Body of pancreas (tissue), 4 donors: Measurements from ENCODE around the gene DPT. TPM values are rescaled to one million over a fixed set of nuclear protein-coding genes. Genes with fewer than 3 reads are reported as not detected.

Source experiments
- ATAC-seq: fragments of 150-250 bp; one replicate; pipeline ENCODE4 v1.9.1; 2016
- DNase-seq, 4 donors: peaks; one replicate each; pipeline ENCODE4 v3.0.0-alpha.2; 2019
- H3K27ac ChIP-seq, 4 donors: fragments of 200-600 bp; sonication (generic); 1 replicate in 3 of 4; 2 replicates in 1 of 4; pipeline versions ENCODE4 v1.5.1 to v1.6.1; 2016 to 2019; ENCODE audit warnings: mild to moderate bottlenecking in 1 of 4, mixed read lengths in 1 of 4, moderate library complexity in 1 of 4
- H3K27me3 ChIP-seq, 2 donors: fragments of 200-600 bp; sonication (generic); one replicate each; pipeline ENCODE4 v1.6.0; 2016; ENCODE audit warnings: mild to moderate bottlenecking in 1 of 2
- H3K36me3 ChIP-seq, 2 donors: fragments of 200-600 bp; sonication (generic); replicated peaks in 1 of 2; 2 replicates each; pipeline ENCODE4 v1.5.1; 2016; ENCODE audit warnings: low read depth in 2 of 2; ENCODE audit not compliant: insufficient read depth in 1 of 2
- H3K4me1 ChIP-seq: fragments of 200-600 bp; sonication (generic); one replicate; pipeline ENCODE4 v1.6.0; 2016
- H3K4me3 ChIP-seq, 2 donors: fragments of 200-600 bp; sonication (generic); 1 replicate in 1 of 2; 2 replicates in 1 of 2; pipeline ENCODE4 v1.5.1; 2016 to 2019
- H3K9me3 ChIP-seq, 3 donors: fragments of 200-600 bp; sonication (generic); 1 replicate in 2 of 3; 2 replicates in 1 of 3; pipeline ENCODE4 v1.5.1; 2016
- POLR2A ChIP-seq, 3 donors: fragments of 450-650 bp; IDR thresholded peaks; one replicate each; pipeline ENCODE4 v1.6.1; 2016; ENCODE audit warnings: antibody characterized with exemption in 3 of 3, mild to moderate bottlenecking in 2 of 3
- WGBS, 2 donors: methylation state at CpG; one replicate each; pipeline ENCODE4 v1.1.5; 2017; 5-methylcytosine and 5-hydroxymethylcytosine counted together
- intact Hi-C: fragments of 100-400 bp; cut with DNase I; formaldehyde crosslinking; loops from one replicate; pipeline ENCODE4 v1.15.1; 2023
- total RNA-seq, 2 donors: library from RNA; depleted of rRNA; stranded (reverse); fragments of >200 nt; gene quantifications; one replicate each; pipeline ENCODE4 v1.1.0, GENCODE V29; 2016
- TF ChIP-seq, protein P1 (sequence below), 7 experiments: fragments of 450-650 bp in 4 of 7; fragments of 200-600 bp in 3 of 7; sonication (generic) in 3 of 7; IDR thresholded peaks; one replicate each; pipeline ENCODE4 v1.5.1; 2016 to 2019; ENCODE audit warnings: antibody characterized with exemption in 7 of 7

Gene DPT
- total RNA-seq, 2 donors from 2014 or later = 25.4 to 57.1 TPM

DNA sequence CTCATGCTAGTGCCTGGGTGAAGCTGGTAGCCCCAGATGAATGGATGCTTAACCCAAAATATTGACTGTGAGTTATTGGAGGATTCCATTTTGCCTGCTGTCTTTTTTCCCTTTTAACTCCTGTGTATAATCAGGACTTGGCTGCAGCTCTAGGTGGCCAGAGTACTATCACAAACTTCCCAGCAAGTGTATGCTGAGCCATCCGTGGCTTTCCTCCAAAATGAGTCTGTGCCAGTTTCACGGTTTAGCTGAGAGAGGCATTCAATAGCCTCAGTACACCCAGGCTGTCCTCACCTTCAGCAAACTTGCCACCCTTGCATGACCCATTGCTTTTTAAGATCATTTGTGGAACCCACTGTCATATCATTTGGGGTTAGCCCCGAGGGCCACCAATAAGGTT lies 5.3 kb upstream of the DPT start:
- DNase-seq = no peak
- no peak for ATAC-seq
- H3K36me3 ChIP-seq = no peaks in the 10 kb centered on the region
- no peaks in the 10 kb centered on the region for H3K9me3 ChIP-seq
- no peaks in the 10 kb centered on the region for H3K27me3 ChIP-seq
- TF ChIP-seq POLR2A (IDR thresholded peaks at IDR 0.05) = no peak
- TF ChIP-seq, protein P1, sequence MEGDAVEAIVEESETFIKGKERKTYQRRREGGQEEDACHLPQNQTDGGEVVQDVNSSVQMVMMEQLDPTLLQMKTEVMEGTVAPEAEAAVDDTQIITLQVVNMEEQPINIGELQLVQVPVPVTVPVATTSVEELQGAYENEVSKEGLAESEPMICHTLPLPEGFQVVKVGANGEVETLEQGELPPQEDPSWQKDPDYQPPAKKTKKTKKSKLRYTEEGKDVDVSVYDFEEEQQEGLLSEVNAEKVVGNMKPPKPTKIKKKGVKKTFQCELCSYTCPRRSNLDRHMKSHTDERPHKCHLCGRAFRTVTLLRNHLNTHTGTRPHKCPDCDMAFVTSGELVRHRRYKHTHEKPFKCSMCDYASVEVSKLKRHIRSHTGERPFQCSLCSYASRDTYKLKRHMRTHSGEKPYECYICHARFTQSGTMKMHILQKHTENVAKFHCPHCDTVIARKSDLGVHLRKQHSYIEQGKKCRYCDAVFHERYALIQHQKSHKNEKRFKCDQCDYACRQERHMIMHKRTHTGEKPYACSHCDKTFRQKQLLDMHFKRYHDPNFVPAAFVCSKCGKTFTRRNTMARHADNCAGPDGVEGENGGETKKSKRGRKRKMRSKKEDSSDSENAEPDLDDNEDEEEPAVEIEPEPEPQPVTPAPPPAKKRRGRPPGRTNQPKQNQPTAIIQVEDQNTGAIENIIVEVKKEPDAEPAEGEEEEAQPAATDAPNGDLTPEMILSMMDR (IDR thresholded peaks at IDR 0.05) = no peak
- WGBS, 2 donors = 43 to 47% methylated on average over 3 of the region's 3 CpGs
- H3K4me3 ChIP-seq = no peak overlapping the region
- no peaks in the 10 kb centered on the region for H3K4me1 ChIP-seq
- no peak overlapping the region for H3K27ac ChIP-seq
- intact Hi-C loops = no loop called here

GRCh38 chr1:168733241-168733640 lies 4.2 kb upstream of the DPT start:
- intact Hi-C loops = no loop called here
- DNase-seq = no peak
- WGBS, 2 donors = 93 to 95% methylated on average over 4 of the region's 4 CpGs
- no peak overlapping the region for H3K4me3 ChIP-seq
- H3K9me3 ChIP-seq = no peaks in the 10 kb centered on the region
- H3K27ac ChIP-seq = no peak overlapping the region
- no peaks in the 10 kb centered on the region for H3K4me1 ChIP-seq
- no peak for ATAC-seq
- H3K36me3 ChIP-seq = no peaks in the 10 kb centered on the region
- no peaks in the 10 kb centered on the region for H3K27me3 ChIP-seq
- TF ChIP-seq POLR2A (IDR thresholded peaks at IDR 0.05) = no peak
- TF ChIP-seq, protein P1 (IDR thresholded peaks at IDR 0.05) = no peak

- DNase-seq (no peak), ATAC-seq (no peak)
- H3K4me3 ChIP-seq = no peak overlapping the region
- TF ChIP-seq, protein P1 (IDR thresholded peaks at IDR 0.05) = no peak
- TF ChIP-seq POLR2A (IDR thresholded peaks at IDR 0.05) = no peak
- intact Hi-C loops = no loop called here
- WGBS, 2 donors = 71 to 79% methylated on average over 6 of the region's 6 CpGs
- no peaks in the 10 kb centered on the region for H3K36me3 ChIP-seq
- H3K27me3 ChIP-seq = no peaks in the 10 kb centered on the region
- H3K9me3 ChIP-seq = no peaks in the 10 kb centered on the region
- no peak overlapping the region for H3K27ac ChIP-seq
- H3K4me1 ChIP-seq = no peaks in the 10 kb centered on the region
These were observed 3.7 kb upstream of the DPT start for GRCh38 chr1:168732736-168733135.

GRCh38 chr1:168731244-168731953 lies 2.4 kb upstream of the DPT start:
- H3K4me1 ChIP-seq = no peaks in the 10 kb centered on the region

More at GRCh38 chr1:168731244-168731953, 2.4 kb upstream of the DPT start:
- TF ChIP-seq, protein P1 (IDR thresholded peaks at IDR 0.05) = no peak
- no peak for TF ChIP-seq POLR2A (IDR thresholded peaks at IDR 0.05)
- H3K9me3 ChIP-seq = no peaks in the 10 kb centered on the region
- no peaks in the 10 kb centered on the region for H3K27me3 ChIP-seq
- H3K4me3 ChIP-seq = no peak overlapping the region
- 82 to 84% methylated on average over 7 of the region's 7 CpGs for WGBS, 2 donors
- H3K27ac ChIP-seq = no peak overlapping the region
- H3K36me3 ChIP-seq = no peaks in the 10 kb centered on the region
- no peak for DNase-seq
- intact Hi-C loops = no loop called here
- ATAC-seq = no peak
